ENCODE results near the gene ACVR2A. TPM values are rescaled to one million over a fixed set of nuclear protein-coding genes. Genes with fewer than 3 reads are reported as not detected.

The ACVR2A gene
- total RNA-seq, 4 donors from 2014 or later, result 29.2 to 41.3 (median 39.2) TPM

- no peak for DNase-seq
- no peaks in the 10 kb centered on the region for H3K9me3 ChIP-seq
- H3K27me3 ChIP-seq, result no peaks in the 10 kb centered on the region
- peaks cover 0 to 11% (median 0%) of the 10 kb centered on the region in 4 donors for H3K4me1 ChIP-seq
- no peaks in the 10 kb centered on the region for H3K36me3 ChIP-seq
- H3K4me3 ChIP-seq, result no peak overlapping the region
- H3K27ac ChIP-seq, result no peak overlapping the region
- TF ChIP-seq POLR2A (IDR thresholded peaks at IDR 0.05), result no peak
- TF ChIP-seq CTCF (IDR thresholded peaks at IDR 0.05), result no peak
Observed at GRCh38 chr2:147850838-147851237, 6.0 kb downstream of the ACVR2A start.

GRCh38 chr2:147851244-147851930 lies 6.6 kb downstream of the ACVR2A start:
- TF ChIP-seq POLR2A (IDR thresholded peaks at IDR 0.05), result no peak
- no peak for TF ChIP-seq CTCF (IDR thresholded peaks at IDR 0.05)
- Histone ChIP-seq H3K36me3 (no peaks in the 10 kb centered on the region), H3K27ac (no peak overlapping the region), H3K27me3 (no peaks in the 10 kb centered on the region), H3K9me3 (no peaks in the 10 kb centered on the region), H3K4me1 (peaks cover 0 to 14% (median 0%) of the 10 kb centered on the region in 4 donors), H3K4me3 (no peak overlapping the region)
- DNase-seq, result no peak

GRCh38 chr2:147854557-147855134 lies 9.8 kb downstream of the ACVR2A start:
- no peak for DNase-seq
- H3K4me3 ChIP-seq, result no peak overlapping the region
- H3K4me1 ChIP-seq, result peaks cover 0 to 14% (median 0%) of the 10 kb centered on the region in 4 donors

GRCh38 chr2:147855316-147855715 lies 10.5 kb downstream of the ACVR2A start:
- H3K27me3 ChIP-seq, result no peaks in the 10 kb centered on the region
- no peak overlapping the region for H3K4me3 ChIP-seq
- TF ChIP-seq CTCF (IDR thresholded peaks at IDR 0.05), result no peak
- no peak for TF ChIP-seq POLR2A (IDR thresholded peaks at IDR 0.05)
- H3K36me3 ChIP-seq, result no peaks in the 10 kb centered on the region
- H3K27ac ChIP-seq, result no peak overlapping the region
- no peak for DNase-seq
- no peaks in the 10 kb centered on the region for H3K9me3 ChIP-seq
- peaks cover 0 to 14% (median 0%) of the 10 kb centered on the region in 4 donors for H3K4me1 ChIP-seq

More at GRCh38 chr2:147854557-147855134, 9.8 kb downstream of the ACVR2A start:
- H3K36me3 ChIP-seq, result no peaks in the 10 kb centered on the region
- TF ChIP-seq CTCF (IDR thresholded peaks at IDR 0.05), result no peak
- TF ChIP-seq POLR2A (IDR thresholded peaks at IDR 0.05), result no peak
- no peaks in the 10 kb centered on the region for H3K27me3 ChIP-seq
- H3K9me3 ChIP-seq, result no peaks in the 10 kb centered on the region
- H3K27ac ChIP-seq, result no peak overlapping the region

GRCh38 chr2:147855977-147856376 lies 11.1 kb downstream of the ACVR2A start:
- Histone ChIP-seq H3K36me3 (no peaks in the 10 kb centered on the region), H3K4me1 (peaks cover 0 to 14% (median 0%) of the 10 kb centered on the region in 4 donors), H3K4me3 (no peak overlapping the region), H3K27me3 (no peaks in the 10 kb centered on the region), H3K9me3 (no peaks in the 10 kb centered on the region), H3K27ac (no peak overlapping the region)
- TF ChIP-seq POLR2A (IDR thresholded peaks at IDR 0.05) (no peak), CTCF (IDR thresholded peaks at IDR 0.05) (peak in 2 of 6 experiments; percentile 8 to 13)
- no peak for DNase-seq

Data from Peyer's patch (tissue), 4 donors.